GM12873 (cell line): ENCODE measurements around the gene PHF13.

Experiments used
- TF ChIP-seq, protein P1 (sequence below): IDR thresholded peaks from 2 replicates; pipeline ENCODE4 v1.5.1; 2012; ENCODE audit warnings: low read depth, mild to moderate bottlenecking, moderate library complexity, low read length, control low read depth; ENCODE audit not compliant: insufficient read depth; ENCODE audit errors: missing control alignments

Gene PHF13

DNA sequence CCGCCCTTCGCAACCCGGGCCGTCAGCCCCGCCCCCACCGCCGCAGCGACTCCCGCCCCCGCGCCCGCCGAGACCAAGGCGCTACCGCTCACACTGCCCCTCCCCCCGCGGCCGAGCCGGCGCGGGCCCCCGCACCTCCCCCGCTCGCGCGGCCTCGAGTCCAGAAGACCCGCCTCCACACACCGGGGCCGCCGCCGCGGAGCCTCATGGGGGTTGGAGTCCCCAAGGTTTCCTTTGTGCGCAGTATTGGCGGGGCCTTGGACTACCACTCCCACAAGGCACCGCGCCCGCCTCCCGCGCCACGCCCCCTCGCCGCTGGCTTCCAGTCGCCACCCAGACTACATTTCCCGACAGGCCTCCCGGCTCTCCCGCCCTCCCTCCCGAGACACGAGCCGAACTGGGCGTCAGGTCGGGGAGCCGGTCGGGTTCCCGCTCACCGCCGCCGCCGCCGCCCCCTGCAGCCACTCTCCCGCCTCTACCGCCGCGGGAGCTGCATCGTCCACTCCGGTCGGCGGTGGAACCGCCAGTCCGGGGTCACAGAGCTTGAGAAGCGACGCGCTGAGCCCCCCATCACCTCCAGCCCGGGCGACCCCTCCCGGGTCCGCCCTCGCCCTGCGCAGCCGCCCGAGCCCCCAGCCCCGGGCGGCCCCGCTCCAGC, at the start of gene PHF13:
Gene PHF13, plus strand, starts transcription at position 371 of the 658 bp plus-strand sequence. CDS start 336 bp downstream, outside the sequence.
- TF ChIP-seq, protein P1, sequence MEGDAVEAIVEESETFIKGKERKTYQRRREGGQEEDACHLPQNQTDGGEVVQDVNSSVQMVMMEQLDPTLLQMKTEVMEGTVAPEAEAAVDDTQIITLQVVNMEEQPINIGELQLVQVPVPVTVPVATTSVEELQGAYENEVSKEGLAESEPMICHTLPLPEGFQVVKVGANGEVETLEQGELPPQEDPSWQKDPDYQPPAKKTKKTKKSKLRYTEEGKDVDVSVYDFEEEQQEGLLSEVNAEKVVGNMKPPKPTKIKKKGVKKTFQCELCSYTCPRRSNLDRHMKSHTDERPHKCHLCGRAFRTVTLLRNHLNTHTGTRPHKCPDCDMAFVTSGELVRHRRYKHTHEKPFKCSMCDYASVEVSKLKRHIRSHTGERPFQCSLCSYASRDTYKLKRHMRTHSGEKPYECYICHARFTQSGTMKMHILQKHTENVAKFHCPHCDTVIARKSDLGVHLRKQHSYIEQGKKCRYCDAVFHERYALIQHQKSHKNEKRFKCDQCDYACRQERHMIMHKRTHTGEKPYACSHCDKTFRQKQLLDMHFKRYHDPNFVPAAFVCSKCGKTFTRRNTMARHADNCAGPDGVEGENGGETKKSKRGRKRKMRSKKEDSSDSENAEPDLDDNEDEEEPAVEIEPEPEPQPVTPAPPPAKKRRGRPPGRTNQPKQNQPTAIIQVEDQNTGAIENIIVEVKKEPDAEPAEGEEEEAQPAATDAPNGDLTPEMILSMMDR, result no peak

DNA sequence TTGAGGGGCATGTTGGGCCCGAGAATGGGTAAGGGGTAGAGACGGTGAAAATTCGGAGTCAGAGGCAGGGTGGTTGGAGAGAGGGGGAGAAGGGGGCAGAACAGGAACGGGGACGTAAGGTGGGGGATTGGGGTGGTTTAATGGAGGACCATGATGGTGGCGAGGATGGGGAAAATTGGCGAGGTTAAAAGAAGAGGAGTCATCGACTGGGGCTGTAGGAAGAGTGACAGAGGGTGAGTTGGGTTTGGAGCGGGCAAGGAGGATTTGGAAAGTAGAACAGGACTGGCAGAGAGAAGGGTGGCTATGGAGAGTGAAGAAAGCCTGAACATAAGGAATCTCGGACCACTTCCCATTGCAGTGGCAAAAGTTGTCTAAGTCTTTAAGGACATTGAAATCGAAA, 44.5 kb upstream of the PHF13 start:
- TF ChIP-seq, protein P1, result no peak

DNA sequence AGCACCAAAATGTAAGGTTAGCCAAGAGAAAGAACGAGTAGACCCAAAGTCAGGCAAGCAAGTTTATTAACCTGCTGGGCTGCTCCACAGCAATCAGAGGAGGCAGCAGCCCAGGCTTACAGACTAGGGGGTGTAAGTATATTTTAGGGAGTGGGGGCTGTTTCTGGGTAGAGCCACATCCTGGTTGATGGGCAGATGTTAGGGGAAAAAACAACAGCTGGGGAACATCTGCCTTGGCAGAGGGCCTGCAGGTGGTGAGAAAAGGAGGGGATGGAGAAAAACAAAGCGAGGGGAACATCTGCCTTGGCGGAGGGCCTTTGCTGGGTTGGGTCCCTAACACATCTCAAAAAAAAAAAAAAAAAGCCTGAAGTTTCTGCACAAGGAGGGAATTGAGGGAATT, 43.4 kb upstream of the PHF13 start:
- TF ChIP-seq, protein P1, result no peak

DNA sequence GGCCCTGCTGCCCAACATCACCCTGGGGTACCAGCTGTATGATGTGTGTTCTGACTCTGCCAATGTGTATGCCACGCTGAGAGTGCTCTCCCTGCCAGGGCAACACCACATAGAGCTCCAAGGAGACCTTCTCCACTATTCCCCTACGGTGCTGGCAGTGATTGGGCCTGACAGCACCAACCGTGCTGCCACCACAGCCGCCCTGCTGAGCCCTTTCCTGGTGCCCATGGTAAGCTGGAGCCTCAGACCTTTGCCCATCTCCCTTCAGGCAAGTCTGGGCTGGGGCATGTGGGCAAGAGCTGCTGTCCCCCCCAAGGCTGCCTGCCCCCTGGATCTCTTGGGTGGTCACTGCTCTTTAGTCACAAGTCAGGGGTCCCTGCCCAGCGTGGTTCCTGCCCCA, 42.5 kb upstream of the PHF13 start:
- TF ChIP-seq, protein P1, result no peak

DNA sequence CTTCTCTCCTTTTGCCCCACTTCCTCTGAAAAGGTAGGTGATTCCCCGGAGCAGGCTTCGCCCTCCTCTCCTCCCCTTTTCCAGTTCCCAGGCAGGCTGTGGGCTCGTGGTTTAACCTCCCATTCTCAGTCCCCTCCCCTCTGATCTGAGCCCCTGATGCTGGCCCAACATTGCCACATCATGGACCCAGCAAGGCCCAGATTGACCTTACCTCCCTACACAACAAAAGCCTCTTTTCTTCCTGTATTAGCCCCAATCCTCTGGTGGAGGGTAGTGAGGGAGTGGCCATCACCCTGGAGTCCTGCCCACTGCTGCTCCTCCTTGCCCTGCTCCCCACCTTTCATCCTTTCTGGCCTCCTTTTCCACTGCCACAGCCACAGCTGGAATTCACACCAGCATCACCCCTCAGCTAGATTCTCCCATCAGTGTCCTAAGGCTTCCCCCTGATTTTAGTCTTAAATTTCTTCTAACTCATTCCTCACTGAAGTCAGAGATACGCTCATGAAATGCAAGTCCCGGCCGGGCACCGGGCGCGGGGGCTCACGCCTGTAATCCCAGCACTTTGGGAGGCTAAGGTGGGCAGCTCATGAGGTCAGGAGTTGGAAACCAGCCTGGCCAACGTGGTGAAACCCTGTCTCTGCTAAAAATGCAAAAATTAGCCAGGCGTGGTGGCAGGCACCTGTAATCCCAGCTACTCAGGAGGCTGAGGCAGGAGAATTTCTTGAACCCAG, 40.7 kb upstream of the PHF13 start:
- TF ChIP-seq, protein P1, result no peak

DNA sequence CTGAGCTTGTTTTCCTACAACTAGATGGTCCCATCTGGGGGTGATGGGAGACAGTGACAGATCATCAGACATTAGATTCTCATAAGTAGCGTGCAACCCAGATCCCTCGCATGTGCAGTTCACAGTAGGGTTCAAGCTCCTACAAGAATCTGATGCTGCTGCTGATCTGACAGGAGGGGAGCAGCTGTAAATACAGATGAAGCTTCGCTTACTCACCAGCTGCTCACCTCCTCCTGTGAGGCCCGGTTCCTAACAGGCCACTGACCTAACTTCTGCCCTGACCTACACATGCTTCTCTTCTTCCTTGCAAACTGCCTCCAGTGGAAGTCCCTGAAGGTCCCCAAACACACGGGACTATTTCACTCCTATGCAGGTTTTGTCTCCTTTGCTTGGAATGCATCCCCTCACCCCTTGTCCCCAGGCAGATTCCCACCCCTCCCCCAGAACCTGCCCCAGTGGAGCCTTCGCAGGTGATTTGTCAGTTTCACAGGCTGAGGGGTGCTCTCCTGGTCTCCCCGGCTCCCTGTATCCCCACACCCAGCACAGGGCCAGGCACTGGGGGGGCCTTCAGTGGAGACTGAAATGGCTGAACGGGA, 39.4 kb upstream of the PHF13 start:
- TF ChIP-seq, protein P1, result no peak

DNA sequence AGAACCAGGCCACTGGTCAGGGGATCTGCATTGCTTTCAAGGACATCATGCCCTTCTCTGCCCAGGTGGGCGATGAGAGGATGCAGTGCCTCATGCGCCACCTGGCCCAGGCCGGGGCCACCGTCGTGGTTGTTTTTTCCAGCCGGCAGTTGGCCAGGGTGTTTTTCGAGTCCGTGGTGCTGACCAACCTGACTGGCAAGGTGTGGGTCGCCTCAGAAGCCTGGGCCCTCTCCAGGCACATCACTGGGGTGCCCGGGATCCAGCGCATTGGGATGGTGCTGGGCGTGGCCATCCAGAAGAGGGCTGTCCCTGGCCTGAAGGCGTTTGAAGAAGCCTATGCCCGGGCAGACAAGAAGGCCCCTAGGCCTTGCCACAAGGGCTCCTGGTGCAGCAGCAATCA, 38.7 kb upstream of the PHF13 start:
- TF ChIP-seq, protein P1, result no peak
